ENCODE results near the gene UCP1.
"Not testable (repeated sequence)": the region's sequence is repeated elsewhere in the genome, so short reads cannot be mapped to it uniquely, and the experiment has no call there.

The UCP1 gene

DNA sequence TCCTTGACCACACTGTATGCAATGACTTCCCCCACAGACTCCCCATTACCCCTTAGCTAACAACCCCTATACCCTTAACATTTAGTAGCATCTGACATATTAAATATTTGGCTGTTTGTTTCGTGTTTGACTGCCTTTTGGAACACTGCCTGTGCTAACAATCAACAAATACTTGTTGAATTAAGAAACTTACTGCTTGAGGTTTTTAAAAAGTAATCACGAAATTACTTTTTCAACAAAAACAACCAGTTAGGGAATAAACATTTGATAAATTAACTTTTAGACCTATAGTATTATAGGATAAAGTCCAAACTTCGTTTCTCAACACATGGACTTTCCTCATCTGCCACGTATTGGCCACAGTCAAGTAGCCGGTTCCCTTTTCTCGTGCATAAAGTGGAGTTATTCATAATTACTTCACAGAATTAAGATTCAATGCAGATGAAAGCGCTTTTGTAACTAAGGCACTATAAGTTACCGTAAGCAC is 45.3 kb downstream of the UCP1 start:
- Histone ChIP-seq H3K27me3 (ENCODE audit: control insufficient read depth, insufficient read depth, low read length) (no peaks in the 10 kb centered on the region), H3K36me3 (ENCODE audit: control insufficient read depth, insufficient read depth, low read length) (no peaks in the 10 kb centered on the region), H3K9ac (ENCODE audit: low read length) (no peak overlapping the region), H3K4me3 (ENCODE audit: low read length) (peak overlapping the region; percentile 67), H3K4me1 (ENCODE audit: control insufficient read depth, insufficient read depth, low read length) (no peaks in the 10 kb centered on the region), H3K27ac (ENCODE audit: low read depth, low read length) (no peak overlapping the region)

- no peaks in the 10 kb centered on the region for H3K36me3 ChIP-seq (ENCODE audit: control insufficient read depth, insufficient read depth, low read length)
These were observed 53.3 kb downstream of the UCP1 start for GRCh38 chr4:140515423-140515822.

GRCh38 chr4:140513765-140514164 is 55.0 kb downstream of the UCP1 start:
- not testable (repeated sequence) for H3K4me3 ChIP-seq (ENCODE audit: low read length); H3K27ac ChIP-seq (ENCODE audit: low read depth, low read length); H3K9ac ChIP-seq (ENCODE audit: low read length); H3K36me3 ChIP-seq (ENCODE audit: control insufficient read depth, insufficient read depth, low read length); H3K4me1 ChIP-seq (ENCODE audit: control insufficient read depth, insufficient read depth, low read length); H3K27me3 ChIP-seq (ENCODE audit: control insufficient read depth, insufficient read depth, low read length)

More at GRCh38 chr4:140515423-140515822, 53.3 kb downstream of the UCP1 start:
- Histone ChIP-seq H3K4me1 (ENCODE audit: control insufficient read depth, insufficient read depth, low read length) (no peaks in the 10 kb centered on the region), H3K27ac (ENCODE audit: low read depth, low read length) (no peak overlapping the region), H3K9ac (ENCODE audit: low read length) (no peak overlapping the region), H3K4me3 (ENCODE audit: low read length) (no peak overlapping the region), H3K27me3 (ENCODE audit: control insufficient read depth, insufficient read depth, low read length) (no peaks in the 10 kb centered on the region)

All from rectal smooth muscle tissue (tissue), 1 donor.